Neural crest cell (in vitro differentiated cells): ENCODE measurements around the gene TBXAS1. TPM values are rescaled to one million over a fixed set of nuclear protein-coding genes. Genes with fewer than 3 reads are reported as not detected.
"Not testable (repeated sequence)": the region's sequence is repeated elsewhere in the genome, so short reads cannot be mapped to it uniquely, and the experiment has no call there.

Experiments used
- DNase-seq: peaks from one replicate; pipeline ENCODE4 v3.0.0; 2021; ENCODE audit warnings: low read depth, mixed read lengths, low spot score
- H3K27ac Mint-ChIP-seq: one replicate; pipeline ENCODE4 v1.8.0; 2021; ENCODE audit warnings: mild to moderate bottlenecking, mixed read lengths; ENCODE audit not compliant: unreplicated experiment
- H3K27me3 Mint-ChIP-seq: 2 replicates; pipeline ENCODE4 v1.8.0; 2021; ENCODE audit warnings: low read depth, mild to moderate bottlenecking, mixed read lengths
- H3K36me3 Mint-ChIP-seq: 2 replicates; pipeline ENCODE4 v1.8.0; 2021; ENCODE audit warnings: low read depth, mild to moderate bottlenecking, mixed read lengths
- H3K4me1 Mint-ChIP-seq: 2 replicates; pipeline ENCODE4 v1.8.0; 2021; ENCODE audit warnings: mixed read lengths
- H3K4me3 Mint-ChIP-seq: one replicate; pipeline ENCODE4 v1.8.0; 2021; ENCODE audit warnings: mild to moderate bottlenecking, mixed read lengths
- H3K9me3 Mint-ChIP-seq: 2 replicates; pipeline ENCODE4 v1.8.0; 2021; ENCODE audit warnings: mixed read lengths
- total RNA-seq: library from RNA; stranded (reverse); gene quantifications from 2 replicates; pipeline ENCODE4 v1.2.1, GENCODE V29; 2021
- TF ChIP-seq, protein P1 (sequence below): fragments of 200-600 bp; sonication (generic); conservative IDR thresholded peaks from 2 replicates; pipeline ENCODE4 v1.5.0; 2021; ENCODE audit warnings: antibody characterized with exemption, mild to moderate bottlenecking

TBXAS1 gene
- total RNA-seq, 1 donor from 2014 or later = 5.7 TPM

DNA sequence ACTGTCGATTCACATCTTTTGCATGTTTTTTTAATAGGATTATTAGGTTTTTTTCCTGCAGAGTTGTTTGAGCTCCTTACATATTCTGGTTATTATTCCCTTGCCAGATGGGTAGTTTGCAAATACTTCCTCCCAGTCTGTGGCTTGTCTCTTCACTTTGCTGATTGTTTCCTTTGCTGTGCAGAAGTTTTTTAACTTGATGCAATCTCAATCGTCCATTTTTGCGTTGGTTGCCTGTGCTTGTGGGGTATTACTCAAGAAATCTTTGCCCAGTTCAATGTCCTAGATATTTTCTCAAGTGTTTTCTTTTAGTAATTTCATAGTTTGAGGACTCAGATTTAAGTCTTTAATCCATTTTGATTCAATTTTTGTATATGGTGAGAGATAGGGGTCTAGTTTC lies 95.4 kb downstream of the TBXAS1 start:
- TF ChIP-seq, protein P1, sequence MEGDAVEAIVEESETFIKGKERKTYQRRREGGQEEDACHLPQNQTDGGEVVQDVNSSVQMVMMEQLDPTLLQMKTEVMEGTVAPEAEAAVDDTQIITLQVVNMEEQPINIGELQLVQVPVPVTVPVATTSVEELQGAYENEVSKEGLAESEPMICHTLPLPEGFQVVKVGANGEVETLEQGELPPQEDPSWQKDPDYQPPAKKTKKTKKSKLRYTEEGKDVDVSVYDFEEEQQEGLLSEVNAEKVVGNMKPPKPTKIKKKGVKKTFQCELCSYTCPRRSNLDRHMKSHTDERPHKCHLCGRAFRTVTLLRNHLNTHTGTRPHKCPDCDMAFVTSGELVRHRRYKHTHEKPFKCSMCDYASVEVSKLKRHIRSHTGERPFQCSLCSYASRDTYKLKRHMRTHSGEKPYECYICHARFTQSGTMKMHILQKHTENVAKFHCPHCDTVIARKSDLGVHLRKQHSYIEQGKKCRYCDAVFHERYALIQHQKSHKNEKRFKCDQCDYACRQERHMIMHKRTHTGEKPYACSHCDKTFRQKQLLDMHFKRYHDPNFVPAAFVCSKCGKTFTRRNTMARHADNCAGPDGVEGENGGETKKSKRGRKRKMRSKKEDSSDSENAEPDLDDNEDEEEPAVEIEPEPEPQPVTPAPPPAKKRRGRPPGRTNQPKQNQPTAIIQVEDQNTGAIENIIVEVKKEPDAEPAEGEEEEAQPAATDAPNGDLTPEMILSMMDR = no peak
- no peaks in the 10 kb centered on the region for H3K36me3 Mint-ChIP-seq
- peaks cover 4% of the 10 kb centered on the region for H3K9me3 Mint-ChIP-seq
- no peak for DNase-seq
- no peaks in the 10 kb centered on the region for H3K4me1 Mint-ChIP-seq
- H3K4me3 Mint-ChIP-seq = no peak overlapping the region
- no peak overlapping the region for H3K27ac Mint-ChIP-seq
- H3K27me3 Mint-ChIP-seq = no peaks in the 10 kb centered on the region

DNA sequence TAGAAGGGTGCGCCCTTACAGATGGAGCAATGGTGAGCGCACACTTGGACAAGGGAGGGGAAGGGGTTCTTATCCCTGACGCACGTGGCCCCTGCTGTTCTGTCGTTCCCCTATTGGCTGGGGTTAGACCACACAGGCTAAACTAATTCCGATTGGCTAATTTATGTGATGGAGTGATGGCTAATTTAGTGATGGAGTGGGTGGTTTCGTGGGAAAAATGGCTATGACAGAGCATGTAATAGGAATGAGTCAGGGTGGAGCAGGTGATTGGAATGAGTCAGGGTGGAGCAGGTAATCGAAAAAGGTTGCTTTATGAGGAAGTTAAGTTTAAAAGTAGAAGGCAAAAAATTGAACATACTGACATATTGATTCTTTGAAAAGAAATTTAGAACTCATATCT lies 100.2 kb downstream of the TBXAS1 start:
- not testable (repeated sequence) for H3K27me3 Mint-ChIP-seq, DNase-seq, H3K27ac Mint-ChIP-seq, H3K9me3 Mint-ChIP-seq, H3K4me1 Mint-ChIP-seq, H3K36me3 Mint-ChIP-seq, H3K4me3 Mint-ChIP-seq

DNA sequence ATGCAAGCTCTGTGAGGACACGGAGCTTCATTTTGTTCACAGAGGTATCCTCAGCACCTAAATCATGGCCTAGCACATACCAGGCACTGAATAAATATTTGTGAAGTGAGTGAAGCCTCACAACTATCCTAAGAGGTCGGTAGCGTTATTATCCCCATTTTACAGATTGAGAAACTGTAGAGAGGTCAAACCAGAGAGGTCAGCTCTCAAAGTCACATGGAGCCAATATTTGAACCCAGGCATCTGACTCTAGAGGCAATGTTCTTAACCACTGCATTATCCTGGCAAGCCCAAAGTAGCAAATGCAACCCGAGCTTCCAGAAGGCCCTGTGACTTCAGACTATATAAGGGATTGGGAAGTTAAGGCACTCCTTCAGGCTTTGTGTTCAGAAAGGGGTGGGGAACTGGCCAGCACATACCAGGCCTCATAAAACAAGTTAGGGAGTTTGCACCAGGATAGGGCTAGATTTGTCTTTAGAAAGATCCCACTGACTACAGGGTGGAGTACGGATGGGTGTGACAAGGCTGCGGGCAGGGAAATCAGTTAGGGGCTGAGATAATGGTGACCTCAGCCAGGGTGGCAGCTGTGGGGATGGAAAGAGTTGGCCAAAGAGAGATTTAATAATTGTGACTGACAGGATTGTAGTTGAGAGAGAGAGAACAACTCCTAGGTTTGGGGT lies 101.4 kb downstream of the TBXAS1 start:
- Mint-ChIP-seq H3K4me1 (no peaks in the 10 kb centered on the region), H3K4me3 (no peak overlapping the region), H3K27me3 (no peaks in the 10 kb centered on the region), H3K27ac (no peak overlapping the region), H3K9me3 (peaks cover 2% of the 10 kb centered on the region), H3K36me3 (no peaks in the 10 kb centered on the region)
- TF ChIP-seq, protein P1 = no peak
- DNase-seq = no peak

DNA sequence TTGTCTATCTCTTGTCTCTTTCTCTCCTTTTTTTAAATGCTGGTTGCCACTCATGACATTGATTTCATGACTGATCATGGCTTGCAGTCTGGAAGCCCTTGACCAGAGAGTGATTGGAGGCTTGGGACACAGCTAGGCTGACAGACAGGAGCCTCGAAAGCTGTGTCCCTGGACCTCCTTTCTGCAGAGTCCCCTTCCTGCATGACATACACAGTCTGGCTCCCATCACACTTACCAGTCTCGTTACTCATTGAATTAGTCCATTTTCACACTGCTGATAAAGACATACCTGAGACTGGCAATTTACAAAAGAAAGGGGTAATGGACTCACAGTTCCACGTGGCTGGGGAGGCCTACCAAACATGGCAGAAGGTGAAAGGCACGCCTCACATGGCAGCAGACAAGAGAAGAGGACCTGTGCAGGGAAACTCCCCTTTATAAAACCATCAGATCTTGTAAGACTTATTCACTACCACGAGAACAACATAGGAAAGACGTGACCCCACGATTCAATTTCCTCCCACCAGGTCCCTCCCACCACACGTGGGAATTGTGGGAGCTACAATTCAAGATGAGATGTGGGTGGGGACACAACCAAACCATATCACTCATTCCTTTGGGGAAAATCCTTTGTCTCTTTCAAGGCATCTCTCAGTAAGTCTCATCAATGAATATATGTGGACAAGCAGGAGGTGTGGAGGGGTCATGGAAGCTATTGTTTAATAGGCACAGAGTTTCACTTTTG lies 102.3 kb downstream of the TBXAS1 start:
- Mint-ChIP-seq H3K4me3 (no peak overlapping the region), H3K9me3 (no peaks in the 10 kb centered on the region), H3K27me3 (no peaks in the 10 kb centered on the region), H3K27ac (no peak overlapping the region), H3K36me3 (no peaks in the 10 kb centered on the region), H3K4me1 (no peaks in the 10 kb centered on the region)
- no peak for DNase-seq
- TF ChIP-seq, protein P1 = no peak

DNA sequence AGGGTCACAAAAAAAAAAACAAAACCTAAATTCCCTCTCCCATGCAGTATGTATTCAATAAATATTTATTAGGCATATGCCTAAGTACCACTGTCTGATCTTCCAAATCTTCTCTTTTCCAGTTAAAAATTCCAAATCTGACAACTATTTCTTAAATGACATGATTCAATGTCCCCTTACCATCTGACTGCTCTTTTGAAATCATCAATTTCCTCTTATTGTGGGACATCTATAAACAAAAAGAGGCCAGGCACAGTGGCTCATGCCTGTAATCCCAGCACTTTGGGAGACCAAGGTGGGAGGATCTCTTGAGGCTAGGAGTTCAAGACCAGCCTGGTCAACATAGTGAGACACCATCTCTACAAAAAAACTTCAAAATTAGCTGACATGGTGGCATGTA lies 103.5 kb downstream of the TBXAS1 start:
- no peak overlapping the region for H3K4me3 Mint-ChIP-seq
- TF ChIP-seq, protein P1 = no peak
- H3K27ac Mint-ChIP-seq = no peak overlapping the region
- H3K4me1 Mint-ChIP-seq = no peaks in the 10 kb centered on the region
- no peaks in the 10 kb centered on the region for H3K27me3 Mint-ChIP-seq
- H3K36me3 Mint-ChIP-seq = no peaks in the 10 kb centered on the region
- no peak for DNase-seq
- H3K9me3 Mint-ChIP-seq = no peaks in the 10 kb centered on the region

DNA sequence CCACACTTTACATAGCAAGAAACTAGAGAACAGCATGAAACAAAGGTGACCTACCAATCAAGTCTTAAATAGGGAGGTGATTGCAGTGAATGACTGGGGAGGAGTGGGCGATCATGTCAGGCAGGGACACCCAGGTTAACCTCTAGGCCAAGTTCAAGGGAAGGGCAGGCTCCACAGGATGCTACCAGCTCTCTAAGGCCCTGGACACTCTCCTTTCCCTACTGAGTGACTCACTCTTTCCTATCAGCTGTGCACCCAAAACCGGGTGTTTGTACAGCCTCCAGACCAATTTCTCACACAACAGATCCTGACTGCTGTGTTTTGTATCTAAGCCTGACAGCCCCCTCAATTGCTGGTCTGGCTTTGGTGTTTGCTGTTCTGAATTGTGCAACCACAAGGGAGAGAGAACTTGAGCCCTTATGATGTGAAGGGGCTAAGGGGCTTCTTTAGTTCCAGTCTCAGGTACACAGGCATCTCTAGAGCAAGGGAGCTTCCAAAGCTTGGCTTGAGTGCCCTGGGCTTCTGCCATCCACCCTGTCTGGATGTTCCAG lies 107.8 kb downstream of the TBXAS1 start:
- Mint-ChIP-seq H3K4me3 (no peak overlapping the region), H3K9me3 (no peaks in the 10 kb centered on the region), H3K27ac (no peak overlapping the region), H3K4me1 (no peaks in the 10 kb centered on the region), H3K27me3 (no peaks in the 10 kb centered on the region), H3K36me3 (no peaks in the 10 kb centered on the region)
- TF ChIP-seq, protein P1 = no peak
- DNase-seq = no peak
